Loucy (cell line): ENCODE results near the gene DGKB.

Experiments
- CTCF ChIP-seq: fragments of 200-600 bp; sonication (generic); conservative IDR thresholded peaks from 2 replicates; pipeline ENCODE4 v1.5.1; 2014; ENCODE audit warnings: mild to moderate bottlenecking, antibody characterized with exemption, low read length
- EZH2phosphoT487 ChIP-seq: fragments of 200-600 bp; IDR thresholded peaks from 2 replicates; pipeline ENCODE4 v1.6.1; 2018; ENCODE audit warnings: antibody characterized with exemption, mild to moderate bottlenecking, moderate library complexity, borderline replicate concordance

- TF ChIP-seq CTCF (no peak), EZH2phosphoT487 (no peak)
Measured at GRCh38 chr7:14666913-14667312, 235.6 kb downstream of the DGKB start.
